Activated T-helper 1 cell treated with anti-CD3 and anti-CD28 coated beads, Interleukin-2, amount 50 U/mL, for 16 hours (primary cell): Measurements from ENCODE around the gene ZIK1.

Experiments
- DNase-seq, 2 donors: peaks; one replicate each; pipeline ENCODE4 v3.0.0-alpha.2; 2020; ENCODE audit warnings: low read depth in 1 of 2, low spot score in 1 of 2

The ZIK1 gene

DNA sequence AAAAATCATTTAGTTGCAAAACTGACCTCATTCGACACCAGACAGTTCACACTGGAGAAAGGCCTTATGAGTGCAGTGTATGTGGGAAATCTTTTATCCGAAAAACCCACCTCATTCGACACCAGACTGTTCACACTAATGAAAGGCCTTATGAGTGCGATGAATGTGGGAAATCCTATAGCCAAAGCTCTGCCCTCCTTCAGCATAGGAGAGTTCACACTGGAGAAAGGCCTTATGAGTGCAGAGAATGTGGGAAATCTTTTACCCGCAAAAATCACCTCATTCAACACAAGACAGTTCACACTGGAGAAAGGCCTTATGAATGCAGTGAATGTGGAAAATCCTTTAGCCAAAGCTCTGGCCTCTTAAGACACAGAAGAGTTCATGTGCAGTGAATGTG lies 23.0 kb downstream of the ZIK1 start:
- no peak for DNase-seq

DNA sequence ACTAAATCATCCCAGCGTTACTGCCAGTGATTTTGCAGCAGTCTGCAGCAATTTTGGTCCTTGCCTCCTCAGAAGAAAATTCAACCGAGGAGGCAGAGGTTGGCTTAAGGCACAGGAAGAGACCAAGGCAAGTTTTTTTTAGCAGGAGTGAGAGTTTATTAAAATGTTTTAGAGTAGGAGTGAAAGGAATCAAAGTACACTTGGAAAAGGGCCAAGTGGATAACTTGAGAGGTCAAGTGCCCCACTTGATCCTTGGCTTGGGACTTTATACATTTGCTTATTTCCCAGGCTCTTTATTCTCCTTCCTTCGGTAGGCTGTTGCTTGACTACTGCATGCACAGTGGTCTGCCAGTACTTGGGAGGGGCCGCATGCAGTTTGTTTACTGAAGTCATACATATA lies 27.2 kb downstream of the ZIK1 start:
- DNase-seq, result no peak

DNA sequence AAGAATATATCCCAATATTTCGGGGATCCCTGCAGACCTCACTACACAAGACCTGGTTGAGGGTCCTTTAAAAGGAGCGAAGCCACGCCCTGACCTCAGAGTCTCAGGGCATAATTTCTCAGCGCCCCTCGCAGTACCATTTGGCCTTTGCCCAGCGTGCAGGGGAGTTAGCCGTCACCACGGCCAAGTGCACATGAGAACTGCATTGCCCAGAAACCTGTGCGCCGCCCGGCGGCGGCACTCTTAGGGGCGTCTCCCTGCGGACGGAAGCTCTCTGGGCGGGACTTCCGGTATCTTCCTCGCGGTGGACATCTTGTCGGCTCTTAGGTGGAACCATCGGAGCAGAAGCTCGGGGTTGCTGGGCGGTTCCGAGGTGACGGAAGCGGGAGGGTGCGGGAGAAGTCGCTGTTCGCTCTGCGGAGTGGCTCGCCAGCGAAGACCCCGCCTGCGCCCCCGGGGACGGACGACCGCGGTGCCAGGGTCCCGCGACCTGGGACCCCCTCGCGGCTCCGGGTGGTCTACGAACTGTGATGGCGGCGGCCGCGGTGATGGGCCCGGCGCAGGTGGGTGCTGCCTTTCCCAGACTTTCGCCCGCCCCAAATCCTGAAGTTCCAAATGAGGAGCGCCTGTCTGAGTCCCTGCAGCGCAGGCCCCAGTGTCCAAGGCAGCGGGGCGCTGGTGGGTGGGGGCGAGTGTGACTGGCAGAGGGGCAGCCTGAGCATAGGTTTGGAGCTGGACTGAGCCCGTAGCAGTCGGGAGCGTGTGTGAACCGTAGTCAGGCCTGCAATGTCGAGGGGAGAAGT lies 30.2 kb downstream of the ZIK1 start, which contains the start of gene ZNF134:
Gene ZNF134, plus strand, starts transcription at position 302 of the 803 bp plus-strand sequence. CDS start 5,227 bp downstream, outside the sequence.
- peak; percentile 78 to 84 for DNase-seq

DNA sequence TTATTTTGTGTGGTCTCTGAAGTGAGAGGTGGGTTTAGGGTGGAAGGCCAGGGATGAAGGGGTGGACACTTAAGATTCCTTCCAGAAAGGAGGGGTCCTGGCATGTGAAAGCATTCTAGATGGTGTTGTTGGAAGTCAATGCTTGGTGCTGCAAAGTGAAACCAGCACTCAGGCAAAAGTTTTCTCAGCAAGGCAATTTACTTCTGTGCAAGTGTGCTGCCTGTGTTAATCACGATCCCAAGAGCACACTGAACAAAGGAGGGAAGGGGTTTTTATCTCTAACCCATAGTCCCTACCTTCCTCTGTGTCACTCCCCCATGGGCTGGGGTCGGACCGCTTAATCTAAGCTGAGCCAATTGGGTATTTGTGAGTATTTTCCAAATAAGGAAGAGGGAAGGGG lies 31.4 kb downstream of the ZIK1 start:
- no peak for DNase-seq

DNA sequence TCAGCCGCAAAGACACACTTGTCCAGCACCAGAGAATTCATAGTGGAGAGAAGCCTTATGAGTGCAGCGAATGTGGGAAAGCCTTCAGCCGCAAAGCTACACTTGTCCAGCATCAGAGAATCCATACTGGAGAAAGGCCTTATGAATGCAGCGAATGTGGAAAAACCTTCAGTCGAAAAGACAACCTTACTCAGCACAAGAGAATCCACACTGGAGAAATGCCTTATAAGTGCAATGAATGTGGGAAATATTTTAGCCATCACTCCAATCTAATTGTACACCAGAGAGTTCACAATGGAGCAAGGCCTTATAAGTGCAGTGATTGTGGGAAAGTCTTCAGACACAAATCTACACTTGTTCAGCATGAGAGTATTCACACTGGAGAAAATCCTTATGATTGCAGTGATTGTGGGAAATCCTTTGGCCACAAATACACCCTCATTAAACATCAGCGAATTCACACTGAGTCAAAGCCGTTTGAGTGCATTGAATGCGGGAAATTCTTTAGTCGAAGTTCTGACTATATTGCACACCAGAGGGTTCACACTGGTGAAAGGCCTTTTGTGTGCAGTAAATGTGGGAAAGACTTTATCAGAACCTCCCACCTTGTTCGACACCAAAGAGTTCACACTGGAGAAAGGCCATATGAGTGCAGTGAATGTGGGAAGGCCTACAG lies 36.9 kb downstream of the ZIK1 start:
- DNase-seq, result no peak

DNA sequence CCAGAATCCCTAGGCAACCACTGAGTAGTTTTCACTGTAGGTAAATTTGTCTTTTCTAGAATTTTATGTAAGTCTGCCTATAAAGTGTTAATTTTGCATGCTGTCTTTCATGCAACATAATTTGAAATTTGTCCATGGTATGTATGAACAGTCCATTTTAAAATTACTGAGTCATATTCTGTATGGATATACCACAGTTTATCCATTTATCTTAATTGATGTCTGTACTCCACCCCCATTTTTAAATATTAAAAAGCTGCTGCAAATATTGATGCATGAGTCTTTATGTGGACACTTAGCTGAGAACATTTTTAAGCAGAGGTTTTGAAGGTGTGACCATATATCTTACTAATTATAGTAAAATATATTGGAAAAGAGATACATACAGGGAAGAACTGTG lies 39.1 kb downstream of the ZIK1 start:
- no peak for DNase-seq

DNA sequence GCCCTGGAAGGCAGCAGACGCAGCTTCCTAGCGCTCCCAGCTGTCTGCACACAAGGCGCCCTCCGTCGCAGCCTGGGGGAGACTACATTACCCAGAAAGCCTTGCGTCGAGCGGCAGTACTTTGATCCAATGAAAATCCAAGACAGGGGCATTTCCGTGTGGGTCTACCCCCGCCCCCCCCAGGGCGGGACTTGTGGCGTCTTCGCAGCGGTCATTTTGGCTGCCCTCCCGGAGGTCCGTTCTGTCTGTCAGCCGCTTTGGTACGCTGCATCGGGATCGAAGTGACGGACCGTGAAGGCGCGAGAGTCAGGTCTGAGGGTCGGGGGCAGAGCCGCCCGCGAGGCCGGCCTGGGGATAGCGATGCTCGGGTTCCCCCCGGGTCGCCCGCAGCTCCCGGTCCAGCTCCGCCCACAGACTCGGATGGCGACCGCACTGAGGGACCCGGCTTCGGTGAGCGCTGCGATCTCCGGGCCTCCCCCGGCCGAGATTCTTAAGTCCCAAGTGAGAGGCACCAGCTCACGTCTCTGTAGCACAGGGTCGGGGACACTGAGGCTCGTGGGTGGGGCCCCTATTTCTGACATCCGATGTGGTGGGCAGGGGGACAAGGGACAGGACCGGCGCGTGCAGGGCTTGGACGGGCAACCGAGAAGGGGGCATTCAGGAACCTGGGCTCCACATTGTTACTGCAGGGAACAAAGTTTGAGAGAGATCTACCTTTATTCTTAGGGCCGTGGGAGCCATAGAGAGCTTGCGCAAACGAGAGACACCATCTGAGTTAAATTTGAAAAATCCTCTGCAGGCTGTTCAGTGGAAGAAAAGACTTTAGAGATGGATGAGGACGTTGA lies 49.3 kb downstream of the ZIK1 start, which contains the start of gene ZNF211:
Gene ZNF211, plus strand, starts transcription at position 182 of the 845 bp plus-strand sequence. Its CDS starts 179 bp downstream, at position 361.
- peak; percentile 68 to 78 for DNase-seq

DNA sequence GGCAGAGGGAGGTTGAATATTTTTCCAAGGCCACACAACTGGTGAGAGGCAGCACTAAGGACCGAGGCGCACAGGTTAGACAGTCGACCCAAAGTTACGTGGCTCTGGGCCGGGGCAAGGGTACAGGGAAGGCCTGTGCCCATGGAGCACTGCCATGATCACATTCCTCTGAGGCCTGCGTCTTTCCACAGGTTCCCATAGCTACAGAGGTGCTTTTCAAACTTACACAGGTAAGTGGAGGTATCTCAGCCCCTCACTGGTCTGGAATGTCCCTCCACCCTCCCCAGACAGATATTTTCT lies 49.8 kb downstream of the ZIK1 start:
- DNase-seq, result no peak

DNA sequence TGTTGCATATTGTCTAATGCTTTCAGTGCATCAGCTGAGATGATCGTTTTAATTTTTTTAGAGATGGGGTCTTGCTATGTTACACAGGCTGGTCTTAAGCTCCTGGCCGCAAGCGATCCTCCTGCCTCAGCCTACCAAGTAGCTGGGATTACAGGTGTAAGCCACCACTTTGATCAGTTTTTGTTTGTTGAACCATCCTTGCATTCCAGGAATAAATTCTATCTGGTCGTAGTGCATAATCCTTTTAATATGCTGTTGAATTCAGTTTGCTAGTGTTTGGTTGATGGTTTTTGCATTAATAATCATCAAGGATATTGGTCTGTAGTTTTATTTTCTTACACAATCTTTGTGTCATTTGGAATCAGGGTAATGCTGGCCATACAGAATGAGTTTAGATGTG lies 53.4 kb downstream of the ZIK1 start:
- no peak for DNase-seq

DNA sequence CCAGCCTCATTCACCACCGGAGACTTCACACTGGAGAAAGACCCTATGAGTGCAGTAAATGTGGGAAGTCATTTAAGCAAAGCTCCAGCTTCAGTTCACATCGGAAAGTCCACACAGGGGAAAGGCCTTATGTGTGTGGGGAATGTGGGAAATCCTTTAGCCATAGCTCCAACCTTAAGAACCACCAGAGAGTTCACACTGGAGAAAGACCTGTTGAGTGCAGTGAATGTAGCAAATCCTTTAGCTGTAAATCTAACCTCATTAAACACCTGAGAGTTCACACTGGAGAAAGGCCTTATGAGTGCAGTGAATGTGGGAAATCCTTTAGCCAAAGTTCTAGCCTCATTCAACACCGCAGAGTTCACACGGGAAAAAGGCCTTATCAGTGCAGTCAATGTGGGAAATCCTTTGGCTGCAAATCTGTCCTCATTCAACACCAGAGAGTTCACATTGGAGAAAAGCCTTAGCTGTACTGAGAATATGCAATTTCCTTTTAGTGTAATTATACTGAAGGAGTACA lies 57.8 kb downstream of the ZIK1 start:
- no peak for DNase-seq

DNA sequence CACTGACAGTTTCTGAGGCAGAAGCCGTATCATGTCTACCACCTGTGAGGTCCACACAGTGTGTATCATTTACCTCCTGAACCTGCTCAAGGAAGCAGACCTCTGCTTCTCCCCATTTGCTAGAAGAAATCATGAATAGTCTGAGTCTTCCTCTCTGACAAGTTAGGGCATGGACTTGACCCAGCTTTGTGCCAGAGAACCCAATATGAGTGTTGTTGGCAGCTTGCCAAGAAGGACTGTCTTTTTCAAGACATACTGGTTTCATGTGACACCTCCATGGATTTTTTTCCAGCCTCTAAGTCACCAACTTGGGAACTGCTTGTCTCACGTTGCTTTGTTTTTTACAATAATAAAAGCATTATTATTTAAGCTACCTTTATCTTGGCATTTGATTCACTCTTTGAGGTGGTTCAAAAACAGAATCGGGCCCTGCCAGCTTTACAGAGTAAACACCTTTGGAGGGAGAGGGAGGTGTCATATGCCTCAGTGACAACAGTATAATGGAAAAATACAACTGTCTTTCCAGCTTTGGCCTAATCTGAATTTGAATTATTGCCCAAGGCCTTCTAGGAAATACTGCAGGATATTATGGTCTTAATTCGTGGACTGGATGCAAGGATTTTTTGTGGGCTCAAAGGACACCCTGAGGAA lies 58.6 kb downstream of the ZIK1 start:
- no peak for DNase-seq
